ENCODE measurements around the gene MTHFD2L. TPM values are rescaled to one million over a fixed set of nuclear protein-coding genes. Genes with fewer than 3 reads are reported as not detected.
A peak's percentile ranks its signal among the peaks of the same experiment; 100 is the strongest.

Gene MTHFD2L
- total RNA-seq, 1 donor from 2014 or later: 12.4 TPM

DNA sequence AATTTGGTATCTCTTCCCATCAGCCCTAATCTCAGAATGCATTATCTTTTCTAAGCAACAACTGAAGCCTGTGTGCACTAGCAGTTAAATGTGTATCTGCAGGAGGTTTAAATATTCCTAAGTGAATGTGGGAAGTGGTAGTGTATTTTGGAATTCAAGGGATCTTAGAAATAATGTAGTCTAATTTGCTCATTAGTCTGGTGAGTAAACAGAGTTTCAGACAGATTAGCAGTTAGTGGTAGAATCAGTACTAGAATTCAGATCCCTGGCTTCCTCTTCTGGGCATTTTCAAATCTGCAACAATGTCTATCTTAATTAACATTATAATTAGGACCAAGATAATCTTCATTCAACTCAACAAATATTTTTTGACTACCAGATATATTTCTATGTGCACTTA, 47.2 kb upstream of the MTHFD2L start:
- H3K36me3 ChIP-seq (ENCODE audit: insufficient read depth, low read length): no peaks in the 10 kb centered on the region
- Mint-ChIP-seq H3K4me1 (ENCODE audit: low read depth, unreplicated experiment) (peaks cover 47% of the 10 kb centered on the region), H3K27me3 (ENCODE audit: low read depth, unreplicated experiment) (no peaks in the 10 kb centered on the region), H3K9me3 (ENCODE audit: unreplicated experiment) (no peaks in the 10 kb centered on the region), H3K36me3 (ENCODE audit: low read depth, unreplicated experiment) (no peaks in the 10 kb centered on the region), H3K27ac (ENCODE audit: unreplicated experiment) (peak overlapping the region; percentile 91), H3K4me3 (ENCODE audit: unreplicated experiment) (no peak overlapping the region)
- H3K27me3 ChIP-seq (ENCODE audit: insufficient read depth, low read length): no peaks in the 10 kb centered on the region
- H3K79me2 ChIP-seq (ENCODE audit: insufficient read depth, low read length): no peaks in the 10 kb centered on the region
- H3K4me1 ChIP-seq (ENCODE audit: insufficient read depth, low read length): peaks cover 56% of the 10 kb centered on the region
- H3K9me3 ChIP-seq (ENCODE audit: insufficient read depth, low read depth, low read length): no peaks in the 10 kb centered on the region
- DNase-seq (ENCODE audit: low read depth) (no peak), FAIRE-seq (peak; percentile 54)
- no peaks in the 10 kb centered on the region for H4K20me1 ChIP-seq (ENCODE audit: insufficient read depth, low read length)
- no peak overlapping the region for H2AFZ ChIP-seq (ENCODE audit: low read depth, low read length)
- H3K4me3 ChIP-seq (ENCODE audit: insufficient read depth, low read depth, low read length): no peak overlapping the region
- H3K4me2 ChIP-seq (ENCODE audit: low read length): peak overlapping the region; percentile 75
- peak overlapping the region; percentile 97 for H3K27ac ChIP-seq (ENCODE audit: low read depth, low read length)
- TF ChIP-seq EZH2 (IDR thresholded peaks at IDR 0.05; ENCODE audit: insufficient read depth, low read length) (no peak), CTCF (IDR thresholded peaks at IDR 0.05; ENCODE audit: insufficient read depth, low read depth, low read length) (no peak)
- peak overlapping the region; percentile 77 for H3K9ac ChIP-seq (ENCODE audit: low read length)

- Histone ChIP-seq H2AFZ (ENCODE audit: low read depth, low read length) (peak overlapping the region; percentile 21), H3K4me1 (ENCODE audit: insufficient read depth, low read length) (peaks cover 58% of the 10 kb centered on the region), H3K27me3 (ENCODE audit: insufficient read depth, low read length) (no peaks in the 10 kb centered on the region), H4K20me1 (ENCODE audit: insufficient read depth, low read length) (no peaks in the 10 kb centered on the region), H3K79me2 (ENCODE audit: insufficient read depth, low read length) (no peaks in the 10 kb centered on the region), H3K27ac (ENCODE audit: low read depth, low read length) (peak overlapping the region; percentile 97), H3K9ac (ENCODE audit: low read length) (peak overlapping the region; percentile 46), H3K4me2 (ENCODE audit: low read length) (peak overlapping the region; percentile 24), H3K4me3 (ENCODE audit: insufficient read depth, low read depth, low read length) (no peak overlapping the region), H3K9me3 (ENCODE audit: insufficient read depth, low read depth, low read length) (no peaks in the 10 kb centered on the region), H3K36me3 (ENCODE audit: insufficient read depth, low read length) (no peaks in the 10 kb centered on the region)
- peaks cover 44% of the 10 kb centered on the region for H3K4me1 Mint-ChIP-seq (ENCODE audit: low read depth, unreplicated experiment)
- H3K4me3 Mint-ChIP-seq (ENCODE audit: unreplicated experiment): no peak overlapping the region
- FAIRE-seq: no peak
- no peaks in the 10 kb centered on the region for H3K9me3 Mint-ChIP-seq (ENCODE audit: unreplicated experiment)
- no peak for DNase-seq (ENCODE audit: low read depth)
- TF ChIP-seq EZH2 (IDR thresholded peaks at IDR 0.05; ENCODE audit: insufficient read depth, low read length): no peak
- TF ChIP-seq CTCF (IDR thresholded peaks at IDR 0.05; ENCODE audit: insufficient read depth, low read depth, low read length): no peak
- H3K36me3 Mint-ChIP-seq (ENCODE audit: low read depth, unreplicated experiment): no peaks in the 10 kb centered on the region
- no peaks in the 10 kb centered on the region for H3K27me3 Mint-ChIP-seq (ENCODE audit: low read depth, unreplicated experiment)
- H3K27ac Mint-ChIP-seq (ENCODE audit: unreplicated experiment): peak overlapping the region; percentile 63
Measured at GRCh38 chr4:74111306-74111975, 46.5 kb upstream of the MTHFD2L start.

- TF ChIP-seq CTCF (IDR thresholded peaks at IDR 0.05; ENCODE audit: insufficient read depth, low read depth, low read length): no peak
- TF ChIP-seq EZH2 (IDR thresholded peaks at IDR 0.05; ENCODE audit: insufficient read depth, low read length): no peak
- no peaks in the 10 kb centered on the region for H3K27me3 ChIP-seq (ENCODE audit: insufficient read depth, low read length)
- H3K4me1 ChIP-seq (ENCODE audit: insufficient read depth, low read length): peaks cover 64% of the 10 kb centered on the region
- peak overlapping the region; percentile 46 for H3K9ac ChIP-seq (ENCODE audit: low read length)
- no peaks in the 10 kb centered on the region for H4K20me1 ChIP-seq (ENCODE audit: insufficient read depth, low read length)
- Mint-ChIP-seq H3K36me3 (ENCODE audit: low read depth, unreplicated experiment) (no peaks in the 10 kb centered on the region), H3K4me3 (ENCODE audit: unreplicated experiment) (no peak overlapping the region), H3K9me3 (ENCODE audit: unreplicated experiment) (no peaks in the 10 kb centered on the region), H3K27ac (ENCODE audit: unreplicated experiment) (peak overlapping the region; percentile 63), H3K4me1 (ENCODE audit: low read depth, unreplicated experiment) (peaks cover 48% of the 10 kb centered on the region), H3K27me3 (ENCODE audit: low read depth, unreplicated experiment) (no peaks in the 10 kb centered on the region)
- no peaks in the 10 kb centered on the region for H3K36me3 ChIP-seq (ENCODE audit: insufficient read depth, low read length)
- H3K79me2 ChIP-seq (ENCODE audit: insufficient read depth, low read length): no peaks in the 10 kb centered on the region
- no peaks in the 10 kb centered on the region for H3K9me3 ChIP-seq (ENCODE audit: insufficient read depth, low read depth, low read length)
- FAIRE-seq (no peak), DNase-seq (ENCODE audit: low read depth) (peak; percentile 93)
- peak overlapping the region; percentile 21 for H2AFZ ChIP-seq (ENCODE audit: low read depth, low read length)
- peak overlapping the region; percentile 24 for H3K4me2 ChIP-seq (ENCODE audit: low read length)
- H3K27ac ChIP-seq (ENCODE audit: low read depth, low read length): peak overlapping the region; percentile 97
- H3K4me3 ChIP-seq (ENCODE audit: insufficient read depth, low read depth, low read length): no peak overlapping the region
Measured at GRCh38 chr4:74111990-74112389, 45.9 kb upstream of the MTHFD2L start.
